Colonic mucosa (tissue), 4 donors: Measurements from ENCODE around the gene TMEM41A. TPM values are rescaled to one million over a fixed set of nuclear protein-coding genes. Genes with fewer than 3 reads are reported as not detected.
"Not testable (repeated sequence)": the region's sequence is repeated elsewhere in the genome, so short reads cannot be mapped to it uniquely, and the experiment has no call there.

ENCODE experiments used
- DNase-seq: peaks from one replicate; pipeline ENCODE4 v3.0.0-alpha.2; 2020
- H3K27ac ChIP-seq: fragments of 200-600 bp; one replicate; pipeline ENCODE4 v1.8.0; 2021
- H3K27me3 ChIP-seq: fragments of 200-600 bp; one replicate; pipeline ENCODE4 v1.8.0; 2021
- H3K36me3 ChIP-seq: fragments of 200-600 bp; one replicate; pipeline ENCODE4 v1.8.0; 2021
- H3K4me1 ChIP-seq: fragments of 200-600 bp; one replicate; pipeline ENCODE4 v1.8.0; 2021; ENCODE audit warnings: mild to moderate bottlenecking
- H3K4me3 ChIP-seq: fragments of 200-600 bp; one replicate; pipeline ENCODE4 v1.8.0; 2021
- H3K9ac ChIP-seq, 2 donors: one replicate each; pipeline ENCODE4 v1.7.0; 2013; ENCODE audit warnings: control low read depth in 2 of 2, low read depth in 2 of 2, low read length in 2 of 2
- H3K9me3 ChIP-seq: fragments of 200-600 bp; one replicate; pipeline ENCODE4 v1.8.0; 2021
- CTCF ChIP-seq: fragments of 200-600 bp; IDR thresholded peaks from one replicate; pipeline ENCODE4 v1.8.0; 2022; ENCODE audit warnings: antibody characterized with exemption, mild to moderate bottlenecking
- intact Hi-C: fragments of 100-400 bp; cut with DNase I; formaldehyde crosslinking; loops from one replicate; pipeline ENCODE4 v1.14.1; 2022
- total RNA-seq, 2 donors: library from RNA; stranded (reverse); fragmentation: NEBNext Ultra II Directional in 1 of 2; extraction: Animal tissue kit (Norgen Biotek cat#: 25700) in 1 of 2; gene quantifications; one replicate each; pipeline ENCODE4 v1.2.1, GENCODE V29; 2021
- donor health status: healthy.
- donor health status: DM: no; HTN: no; CAD: no.
- donor health status: DM: no; HTN: no; CAD: no.

Gene TMEM41A
- total RNA-seq, 2 donors from 2014 or later, result 14.8 to 22.4 TPM

DNA sequence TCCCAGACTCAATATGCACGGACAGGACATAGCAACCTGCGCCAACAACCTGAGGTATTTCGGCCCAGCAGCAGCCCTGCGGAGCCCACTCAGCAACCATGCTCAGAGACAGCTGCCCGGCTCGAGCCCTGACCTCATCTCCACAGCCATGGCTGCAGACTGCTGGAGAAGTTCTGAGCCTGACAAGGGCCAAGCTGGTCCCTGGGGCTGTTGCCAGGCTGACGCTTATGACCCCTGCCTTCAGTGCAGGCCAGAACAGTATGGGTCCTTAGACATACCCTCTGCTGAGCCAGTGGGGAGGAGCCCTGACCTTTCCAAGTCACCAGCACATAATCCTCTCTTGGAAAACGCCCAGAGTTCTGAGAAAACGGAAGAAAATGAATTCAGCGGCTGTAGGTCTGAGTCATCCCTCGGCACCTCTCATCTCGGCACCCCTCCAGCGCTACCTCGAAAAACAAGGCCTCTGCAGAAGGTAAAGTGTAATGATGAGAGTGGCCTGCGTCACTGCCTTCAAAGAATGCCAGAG, 25.5 kb downstream of the TMEM41A start:
- Histone ChIP-seq H3K27ac (no peak overlapping the region), H3K9ac (no peak overlapping the region), H3K4me1 (no peaks in the 10 kb centered on the region), H3K9me3 (no peaks in the 10 kb centered on the region), H3K36me3 (no peaks in the 10 kb centered on the region), H3K4me3 (no peak overlapping the region), H3K27me3 (no peaks in the 10 kb centered on the region)
- intact Hi-C loops, result no loop called here
- no peak for TF ChIP-seq CTCF
- no peak for DNase-seq

DNA sequence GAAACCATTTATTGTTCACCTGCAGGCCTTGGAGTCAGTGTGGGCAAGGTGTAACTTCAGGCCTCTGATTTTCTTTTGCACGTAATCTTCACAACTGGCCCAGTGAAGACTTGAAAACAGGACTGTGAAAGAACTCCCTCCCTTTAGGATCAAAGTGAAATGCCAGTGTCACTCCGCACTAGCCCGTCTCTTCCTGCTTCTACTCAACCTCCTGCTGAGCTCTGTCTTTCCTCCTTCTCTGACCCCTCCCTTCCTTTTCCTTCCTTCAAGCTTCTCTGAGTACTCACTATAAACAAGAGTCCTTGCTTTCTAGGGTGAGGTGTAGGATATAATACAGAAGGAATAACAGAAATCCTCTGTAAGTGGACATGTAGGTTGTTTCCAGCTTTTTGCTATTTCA, 28.5 kb downstream of the TMEM41A start:
- Histone ChIP-seq H3K27ac (no peak overlapping the region), H3K9me3 (no peaks in the 10 kb centered on the region), H3K27me3 (no peaks in the 10 kb centered on the region), H3K4me3 (no peak overlapping the region), H3K9ac (no peak overlapping the region), H3K4me1 (no peaks in the 10 kb centered on the region), H3K36me3 (no peaks in the 10 kb centered on the region)
- DNase-seq, result peak; percentile 25
- intact Hi-C loops, result no loop called here
- no peak for TF ChIP-seq CTCF

GRCh38 chr3:185469542-185469941, 29.3 kb downstream of the TMEM41A start:
- Histone ChIP-seq H3K9ac (no peak overlapping the region), H3K4me1 (no peaks in the 10 kb centered on the region), H3K4me3 (no peak overlapping the region), H3K27ac (no peak overlapping the region), H3K27me3 (no peaks in the 10 kb centered on the region), H3K36me3 (no peaks in the 10 kb centered on the region), H3K9me3 (no peaks in the 10 kb centered on the region)
- intact Hi-C loops, result no loop called here
- TF ChIP-seq CTCF, result no peak
- no peak for DNase-seq

DNA sequence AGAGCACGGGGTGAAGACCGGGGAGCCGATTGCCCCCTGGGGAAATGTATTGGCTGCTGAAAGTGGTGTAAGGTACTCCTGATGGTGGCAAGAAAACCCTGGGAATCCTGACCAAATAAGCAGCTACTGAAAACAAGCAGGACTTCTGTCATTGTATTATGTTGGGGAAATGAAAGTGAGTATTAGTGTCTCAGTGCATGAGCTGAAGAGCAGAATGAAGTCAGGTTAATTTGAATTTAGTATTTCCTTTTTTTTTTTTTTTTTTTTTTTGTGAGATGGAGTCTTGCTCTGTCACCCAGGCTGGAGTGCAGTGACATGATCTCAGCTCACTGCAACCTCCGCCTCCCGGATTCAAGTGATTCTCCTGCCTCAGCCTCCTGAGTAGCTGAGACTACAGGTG, 32.7 kb downstream of the TMEM41A start:
- H3K4me1 ChIP-seq, H3K9ac ChIP-seq, H3K27ac ChIP-seq, H3K36me3 ChIP-seq, H3K9me3 ChIP-seq, DNase-seq, H3K27me3 ChIP-seq, H3K4me3 ChIP-seq, intact Hi-C loops: not testable (repeated sequence)

- H3K4me3 ChIP-seq, result no peak overlapping the region
Measured at GRCh38 chr3:185465471-185465870, 33.4 kb downstream of the TMEM41A start.

More at GRCh38 chr3:185465471-185465870, 33.4 kb downstream of the TMEM41A start:
- H3K9ac ChIP-seq, result no peak overlapping the region
- H3K4me1 ChIP-seq, result no peaks in the 10 kb centered on the region
- no peak for DNase-seq
- H3K36me3 ChIP-seq, result no peaks in the 10 kb centered on the region
- intact Hi-C loops, result no loop called here
- no peak for TF ChIP-seq CTCF
- no peaks in the 10 kb centered on the region for H3K9me3 ChIP-seq
- no peaks in the 10 kb centered on the region for H3K27me3 ChIP-seq
- no peak overlapping the region for H3K27ac ChIP-seq
